IMR-90 (cell line): Measurements from ENCODE around the gene GIT2. TPM values are rescaled to one million over a fixed set of nuclear protein-coding genes. Genes with fewer than 3 reads are reported as not detected.

ENCODE experiments used
- ATAC-seq: fragments of 200-7000 bp; cut with Tn5 transposase; 2 replicates; pipeline ENCODE4 v1.9.1; 2020; ENCODE audit warnings: low read depth, mild to moderate bottlenecking, moderate library complexity
- BruUV-seq: library from RNA; stranded (reverse); fragments of 400-500 nt; replicated peaks from 2 replicates; lab custom pipeline; 2021; lab: Mats Ljungman, UMichigan
- CTCF ChIA-PET: fragments of 300-600 bp; formaldehyde crosslinking; extraction: SDS; loops from one replicate; lab custom pipeline; 2021; ENCODE audit warnings: antibody characterized with exemption; lab: Yijun Ruan, JAX
- POLR2A ChIA-PET: fragments of 300-600 bp; sonication (Branson Sonifier 250); formaldehyde crosslinking; loops from one replicate; lab custom pipeline; 2022; ENCODE audit warnings: antibody characterized with exemption; ENCODE audit not compliant: unreplicated experiment; lab: Charles Lee
- DNase-seq: peaks from one replicate; pipeline ENCODE4 v3.0.0; 2013
- H2AFZ ChIP-seq: replicated peaks from 2 replicates; pipeline ENCODE3; 2013; ENCODE audit warnings: low read length, mild to moderate bottlenecking; ENCODE audit not compliant: poor library complexity
- H2AK5ac ChIP-seq: 2 replicates; pipeline ENCODE4 v1.6.1; 2013; ENCODE audit warnings: low read depth, low read length, inconsistent platforms
- H2AK9ac ChIP-seq: replicated peaks from 2 replicates; pipeline ENCODE3; 2013; ENCODE audit warnings: mild to moderate bottlenecking, low read depth, low read length, moderate library complexity; ENCODE audit not compliant: poor library complexity
- H2BK120ac ChIP-seq: 2 replicates; pipeline ENCODE4 v1.6.1; 2013; ENCODE audit warnings: low read depth, low read length, inconsistent platforms
- H2BK15ac ChIP-seq: 3 replicates; pipeline ENCODE4 v1.6.1; 2013; ENCODE audit warnings: low read depth, low read length, inconsistent platforms
- H2BK20ac ChIP-seq: 2 replicates; pipeline ENCODE4 v1.6.1; 2013; ENCODE audit warnings: low read depth, mild to moderate bottlenecking, inconsistent platforms, low read length, moderate library complexity
- H2BK5ac ChIP-seq: 2 replicates; pipeline ENCODE4 v1.6.1; 2013; ENCODE audit warnings: mild to moderate bottlenecking, low read depth, low read length, inconsistent platforms; ENCODE audit not compliant: poor library complexity, severe bottlenecking
- H3K14ac ChIP-seq: replicated peaks from 2 replicates; pipeline ENCODE4 v1.6.1; 2013; ENCODE audit warnings: low read depth, low read length, inconsistent platforms
- H3K18ac ChIP-seq: 2 replicates; pipeline ENCODE4 v1.6.1; 2013; ENCODE audit warnings: low read depth, low read length, control low read depth
- H3K23ac ChIP-seq: 2 replicates; pipeline ENCODE4 v1.6.1; 2013; ENCODE audit warnings: low read depth, low read length, inconsistent platforms
- H3K27ac ChIP-seq: 2 replicates; pipeline ENCODE4 v1.5.1; 2013; ENCODE audit warnings: mild to moderate bottlenecking, control low read depth, low read length; ENCODE audit not compliant: insufficient read depth
- H3K27me3 ChIP-seq: 2 replicates; pipeline ENCODE4 v1.6.1; 2013; ENCODE audit warnings: low read length; ENCODE audit not compliant: control insufficient read depth, insufficient read depth
- H3K36me3 ChIP-seq: 2 replicates; pipeline ENCODE4 v1.6.1; 2013; ENCODE audit warnings: low read length, mixed read lengths; ENCODE audit not compliant: control insufficient read depth, insufficient read depth
- H3K4ac ChIP-seq: 2 replicates; pipeline ENCODE4 v1.6.1; 2013; ENCODE audit warnings: low read depth, low read length, inconsistent platforms
- H3K4me1 ChIP-seq: 2 replicates; pipeline ENCODE4 v1.6.1; 2013; ENCODE audit warnings: low read length, mixed read lengths; ENCODE audit not compliant: control insufficient read depth, insufficient read depth
- H3K4me2 ChIP-seq: 2 replicates; pipeline ENCODE4 v1.6.1; 2013; ENCODE audit warnings: low read depth, mild to moderate bottlenecking, control low read depth, low read length, moderate library complexity
- H3K4me3 ChIP-seq: 2 replicates; pipeline ENCODE4 v1.5.1; 2013; ENCODE audit warnings: low read depth, mild to moderate bottlenecking, control low read depth, low read length, moderate library complexity; ENCODE audit not compliant: insufficient read depth
- H3K56ac ChIP-seq: 2 replicates; pipeline ENCODE4 v1.6.1; 2013; ENCODE audit warnings: low read length, inconsistent platforms; ENCODE audit not compliant: insufficient read depth; ENCODE audit errors: extremely low read depth
- H3K79me1 ChIP-seq, 2 experiments: 2 replicates each; pipeline ENCODE4 v1.6.1; 2013; ENCODE audit warnings: low read length in 2 of 2, inconsistent platforms in 1 of 2, low read depth in 1 of 2
- H3K9ac ChIP-seq: 2 replicates; pipeline ENCODE4 v1.6.1; 2013; ENCODE audit warnings: low read depth, low read length, control low read depth
- H3K9me1 ChIP-seq: 2 replicates; pipeline ENCODE4 v1.6.1; 2013; ENCODE audit warnings: low read length, inconsistent platforms; ENCODE audit not compliant: insufficient read depth
- H3K9me3 ChIP-seq: 2 replicates; pipeline ENCODE4 v1.6.1; 2013; ENCODE audit warnings: low read length; ENCODE audit not compliant: control insufficient read depth, insufficient read depth
- H4K20me1 ChIP-seq: 2 replicates; pipeline ENCODE4 v1.6.1; 2013; ENCODE audit warnings: low read length, inconsistent platforms; ENCODE audit not compliant: insufficient read depth
- H4K5ac ChIP-seq: 2 replicates; pipeline ENCODE4 v1.6.1; 2013; ENCODE audit warnings: mild to moderate bottlenecking, low read depth, low read length, control low read depth
- H4K8ac ChIP-seq, 2 experiments: 2 replicates each; pipeline ENCODE4 v1.6.1; 2013; ENCODE audit warnings: low read depth in 2 of 2, low read length in 2 of 2, control low read depth in 1 of 2, inconsistent platforms in 1 of 2
- H4K91ac ChIP-seq: 2 replicates; pipeline ENCODE4 v1.6.1; 2013; ENCODE audit warnings: low read depth, low read length, inconsistent platforms; ENCODE audit not compliant: insufficient read depth
- BHLHE40 ChIP-seq: fragments of 150-350 bp; IDR thresholded peaks from 2 replicates; pipeline ENCODE4 v1.6.1; 2016; ENCODE audit warnings: mild to moderate bottlenecking, low read depth, low read length
- CEBPB ChIP-seq: IDR thresholded peaks from 2 replicates; pipeline ENCODE4 v1.6.1; 2012; ENCODE audit warnings: low read depth, low read length, improper control_type of control experiment
- CHD1 ChIP-seq: IDR thresholded peaks from 2 replicates; pipeline ENCODE4 v1.6.1; 2012; ENCODE audit warnings: low read depth, low read length, improper control_type of control experiment
- CTCF ChIP-seq: conservative IDR thresholded peaks from 2 replicates; pipeline ENCODE4 v1.5.1; 2012; ENCODE audit warnings: mild to moderate bottlenecking, low read depth, low read length, improper control_type of control experiment
- ELK1 ChIP-seq: fragments of 150-350 bp; IDR thresholded peaks from 2 replicates; pipeline ENCODE4 v1.6.1; 2016; ENCODE audit warnings: low read depth, mild to moderate bottlenecking, low read length, moderate library complexity, borderline replicate concordance
- MAFK ChIP-seq: IDR thresholded peaks from 2 replicates; pipeline ENCODE4 v1.6.1; 2012; ENCODE audit warnings: low read depth, low read length, improper control_type of control experiment
- MAZ ChIP-seq: IDR thresholded peaks from 2 replicates; pipeline ENCODE4 v1.6.1; 2012; ENCODE audit warnings: low read depth, mild to moderate bottlenecking, low read length, improper control_type of control experiment, moderate library complexity, borderline replicate concordance
- MXI1 ChIP-seq: IDR thresholded peaks from 2 replicates; pipeline ENCODE4 v1.6.1; 2012; ENCODE audit warnings: low read depth, mild to moderate bottlenecking, low read length, moderate library complexity, borderline replicate concordance
- NFE2L2 ChIP-seq: fragments of 150-350 bp; IDR thresholded peaks from 2 replicates; pipeline ENCODE4 v1.6.1; 2016; ENCODE audit warnings: low read depth, mild to moderate bottlenecking, low read length
- POLR2A ChIP-seq: IDR thresholded peaks from 2 replicates; pipeline ENCODE4 v1.6.1; 2012; ENCODE audit warnings: mild to moderate bottlenecking, low read depth, low read length
- RAD21 ChIP-seq: IDR thresholded peaks from 2 replicates; pipeline ENCODE4 v1.6.1; 2012; ENCODE audit warnings: low read length, improper control_type of control experiment
- RCOR1 ChIP-seq: IDR thresholded peaks from 2 replicates; pipeline ENCODE4 v1.6.1; 2012; ENCODE audit warnings: mild to moderate bottlenecking, low read length, improper control_type of control experiment; ENCODE audit not compliant: insufficient replicate concordance
- RFX5 ChIP-seq: IDR thresholded peaks from 2 replicates; pipeline ENCODE4 v1.8.0; 2012; ENCODE audit warnings: low read depth, mild to moderate bottlenecking, low read length, moderate library complexity
- SMC3 ChIP-seq: fragments of 150-350 bp; IDR thresholded peaks from 2 replicates; pipeline ENCODE4 v1.6.1; 2016; ENCODE audit warnings: low read depth, mild to moderate bottlenecking, antibody characterized with exemption, low read length, moderate library complexity
- WGBS, 2 experiments: methylation state at CpG; one replicate each; pipeline versions ENCODE4 v1.1.5 to v1.1.7; 2013; ENCODE audit warnings: missing lambda C conversion rate in 2 of 2; ENCODE audit not compliant: insufficient read length in 1 of 2; ENCODE audit errors: extremely low coverage in 2 of 2; 5-methylcytosine and 5-hydroxymethylcytosine counted together
- dilution Hi-C: fragments of 300-500 bp; cut with HindIII; formaldehyde crosslinking; loops from one replicate; pipeline ENCODE4 v1.14.3; 2018; ENCODE audit warnings: low sequenced_read_pairs; ENCODE audit not compliant: unreplicated experiment
- in situ Hi-C: fragments of 300-500 bp; cut with MboI; formaldehyde crosslinking; loops from 3 replicates; pipeline ENCODE4 v1.14.3; 2019; ENCODE audit warnings: low sequenced_read_pairs, inconsistent platforms, mixed read lengths
- intact Hi-C: fragments of 100-400 bp; cut with micrococcal nuclease; formaldehyde crosslinking; loops from 2 replicates; pipeline ENCODE4 v1.10.0; 2022
- polyA plus RNA-seq, 3 experiments: library from polyadenylated mRNA; depleted of rRNA; stranded (reverse); fragments of >200 nt; gene quantifications; 2 replicates each; pipeline ENCODE4 v1.2.3, GENCODE V29; 2012; ENCODE audit warnings: low replicate concordance in 1 of 3
- total RNA-seq: library from RNA; depleted of rRNA; stranded (reverse); fragments of >200 nt; gene quantifications from 2 replicates; pipeline ENCODE4 v1.2.3, GENCODE V29; 2012

The GIT2 gene
- total and polyA plus RNA-seq, 2 of the 4 experiments (the other 2 are of a cell fraction), result 48.0 to 71.9 TPM

- no peak for TF ChIP-seq BHLHE40
These were observed 80.8 kb downstream of the GIT2 start (continued) for GRCh38 chr12:109915171-109916040.

- H4K91ac ChIP-seq, result no peak overlapping the region
- ATAC-seq (no peak), DNase-seq (no peak)
- H3K36me3 ChIP-seq, result peaks cover 54% of the 10 kb centered on the region
- in situ Hi-C loops, result no loop called here
- no peak overlapping the region for H3K4ac ChIP-seq
- H4K5ac ChIP-seq, result no peak overlapping the region
- no peak overlapping the region for H3K18ac ChIP-seq
- H3K9me3 ChIP-seq, result no peaks in the 10 kb centered on the region
- no peak overlapping the region for H3K9ac ChIP-seq
- no peak overlapping the region for H3K56ac ChIP-seq
- BruUV-seq, result no TSS peak
- no peak overlapping the region for H2BK20ac ChIP-seq
- H3K4me3 ChIP-seq, result no peak overlapping the region
- peak overlapping the region; percentile 3 for H2AFZ ChIP-seq
- dilution Hi-C loops, result no loop called here
- H2BK5ac ChIP-seq, result no peak overlapping the region
- peaks cover 0 to 5% of the 10 kb centered on the region in 2 experiments; a peak in 1 of 4 replicates for H3K79me1 ChIP-seq
- H3K4me2 ChIP-seq, result no peak overlapping the region
- no peak overlapping the region for H3K23ac ChIP-seq
- no peak overlapping the region for H4K8ac ChIP-seq
- WGBS, 2 experiments, result 92% methylated on average over 7 of the region's 16 CpGs; no CpG with 5 or more reads in 1 of the 2 experiments
- H2AK5ac ChIP-seq, result no peak overlapping the region
- ChIA-PET CTCF (no interaction called here), POLR2A (no interaction called here)
- no peaks in the 10 kb centered on the region for H4K20me1 ChIP-seq
- intact Hi-C loops, result no loop called here
- H3K27ac ChIP-seq, result no peak overlapping the region
- H3K4me1 ChIP-seq, result no peaks in the 10 kb centered on the region
- 0 out of 2 replicates have a peak, but pooled peaks cover 4% of the 10 kb centered on the region for H3K9me1 ChIP-seq
- H3K27me3 ChIP-seq, result no peaks in the 10 kb centered on the region
- no peak overlapping the region for H3K14ac ChIP-seq
- no peak overlapping the region for H2BK120ac ChIP-seq
- H2AK9ac ChIP-seq, result no peak overlapping the region
- no peak overlapping the region for H2BK15ac ChIP-seq
- TF ChIP-seq CTCF, result no peak
- TF ChIP-seq RAD21, result no peak
- no peak for TF ChIP-seq CHD1
- TF ChIP-seq ELK1, result no peak
- TF ChIP-seq POLR2A, result no peak
- no peak for TF ChIP-seq NFE2L2
- TF ChIP-seq BHLHE40, result no peak
- no peak for TF ChIP-seq MAFK
- no peak for TF ChIP-seq MAZ
- no peak for TF ChIP-seq MXI1
- TF ChIP-seq CEBPB, result no peak
- TF ChIP-seq RFX5, result no peak
- no peak for TF ChIP-seq SMC3
- TF ChIP-seq RCOR1, result no peak
These were observed 81.7 kb downstream of the GIT2 start for GRCh38 chr12:109914461-109914860.
